Esophagus squamous epithelium (tissue), 4 donors: ENCODE data around the gene UBQLN4.

Source experiments
- CTCF ChIP-seq, 6 experiments: fragments of 450-650 bp in 4 of 6; fragments of 200-600 bp in 2 of 6; sonication (generic) in 2 of 6; IDR thresholded peaks; one replicate each; pipeline ENCODE4 v1.5.1; 2016 to 2019; ENCODE audit warnings: antibody characterized with exemption in 6 of 6, mild to moderate bottlenecking in 4 of 6, moderate library complexity in 4 of 6
- POLR2A ChIP-seq, 4 donors: fragments of 450-650 bp; IDR thresholded peaks; one replicate each; pipeline ENCODE4 v1.6.1; 2017; ENCODE audit warnings: antibody characterized with exemption in 4 of 4, mild to moderate bottlenecking in 4 of 4, moderate library complexity in 3 of 4

GRCh38 chr1:156075775-156076204 is 22.2 kb upstream of the UBQLN4 start:
- TF ChIP-seq CTCF (IDR thresholded peaks at IDR 0.05) (no peak), POLR2A (IDR thresholded peaks at IDR 0.05) (no peak)
